ENCODE data around the gene BIN2. TPM values are rescaled to one million over a fixed set of nuclear protein-coding genes. Genes with fewer than 3 reads are reported as not detected.

BIN2 gene
- not detected for total RNA-seq (ENCODE audit: unreplicated experiment)
- long read RNA-seq: 0 reads

- no peak for TF ChIP-seq CTCF (IDR thresholded peaks at IDR 0.05; ENCODE audit: partially characterized antibody, unreplicated experiment)
- Mint-ChIP-seq H3K4me1 (ENCODE audit: low read depth, unreplicated experiment) (no peaks in the 10 kb centered on the region), H3K27me3 (ENCODE audit: unreplicated experiment) (peaks cover 5% of the 10 kb centered on the region), H3K9me3 (ENCODE audit: unreplicated experiment) (no peaks in the 10 kb centered on the region), H3K4me3 (ENCODE audit: unreplicated experiment) (no peak within 1 kb of the TSS), H3K27ac (ENCODE audit: unreplicated experiment) (no peak within 1 kb of the TSS), H3K36me3 (ENCODE audit: unreplicated experiment) (no peaks in the 10 kb centered on the region)
- DNase-seq: no peak
Measured at GRCh38 chr12:51323966-51324895, at the start of gene BIN2. Gene BIN2, minus strand, starts transcription at chr12:51324174. Its CDS starts 72 bp downstream, at chr12:51324102.

- TF ChIP-seq CTCF (IDR thresholded peaks at IDR 0.05; ENCODE audit: partially characterized antibody, unreplicated experiment): no peak
- Mint-ChIP-seq H3K4me3 (ENCODE audit: unreplicated experiment) (no peak overlapping the region), H3K9me3 (ENCODE audit: unreplicated experiment) (peaks cover 2% of the 10 kb centered on the region), H3K27me3 (ENCODE audit: unreplicated experiment) (peaks cover 3% of the 10 kb centered on the region), H3K4me1 (ENCODE audit: low read depth, unreplicated experiment) (peaks cover 5% of the 10 kb centered on the region), H3K36me3 (ENCODE audit: unreplicated experiment) (no peaks in the 10 kb centered on the region), H3K27ac (ENCODE audit: unreplicated experiment) (no peak overlapping the region)
- DNase-seq: no peak
Measured at GRCh38 chr12:51373187-51373586, 49.2 kb upstream of the BIN2 start.

- no peak overlapping the region for H3K27ac Mint-ChIP-seq (ENCODE audit: unreplicated experiment)
- no peak for DNase-seq
- H3K4me3 Mint-ChIP-seq (ENCODE audit: unreplicated experiment): no peak overlapping the region
- H3K36me3 Mint-ChIP-seq (ENCODE audit: unreplicated experiment): no peaks in the 10 kb centered on the region
- no peaks in the 10 kb centered on the region for H3K4me1 Mint-ChIP-seq (ENCODE audit: low read depth, unreplicated experiment)
- TF ChIP-seq CTCF (IDR thresholded peaks at IDR 0.05; ENCODE audit: partially characterized antibody, unreplicated experiment): no peak
- no peaks in the 10 kb centered on the region for H3K27me3 Mint-ChIP-seq (ENCODE audit: unreplicated experiment)
- H3K9me3 Mint-ChIP-seq (ENCODE audit: unreplicated experiment): no peaks in the 10 kb centered on the region
Measured at GRCh38 chr12:51372021-51372420, 48.0 kb upstream of the BIN2 start.

GRCh38 chr12:51371295-51371953, 47.5 kb upstream of the BIN2 start:
- Mint-ChIP-seq H3K27me3 (ENCODE audit: unreplicated experiment) (no peaks in the 10 kb centered on the region), H3K27ac (ENCODE audit: unreplicated experiment) (no peak overlapping the region), H3K9me3 (ENCODE audit: unreplicated experiment) (no peaks in the 10 kb centered on the region), H3K4me3 (ENCODE audit: unreplicated experiment) (no peak overlapping the region), H3K4me1 (ENCODE audit: low read depth, unreplicated experiment) (no peaks in the 10 kb centered on the region), H3K36me3 (ENCODE audit: unreplicated experiment) (no peaks in the 10 kb centered on the region)
- no peak for TF ChIP-seq CTCF (IDR thresholded peaks at IDR 0.05; ENCODE audit: partially characterized antibody, unreplicated experiment)
- no peak for DNase-seq

GRCh38 chr12:51370667-51371066, 46.7 kb upstream of the BIN2 start:
- no peaks in the 10 kb centered on the region for H3K9me3 Mint-ChIP-seq (ENCODE audit: unreplicated experiment)
- H3K27ac Mint-ChIP-seq (ENCODE audit: unreplicated experiment): no peak overlapping the region
- H3K4me3 Mint-ChIP-seq (ENCODE audit: unreplicated experiment): no peak overlapping the region
- H3K27me3 Mint-ChIP-seq (ENCODE audit: unreplicated experiment): no peaks in the 10 kb centered on the region
- H3K36me3 Mint-ChIP-seq (ENCODE audit: unreplicated experiment): no peaks in the 10 kb centered on the region
- no peaks in the 10 kb centered on the region for H3K4me1 Mint-ChIP-seq (ENCODE audit: low read depth, unreplicated experiment)
- TF ChIP-seq CTCF (IDR thresholded peaks at IDR 0.05; ENCODE audit: partially characterized antibody, unreplicated experiment): no peak
- no peak for DNase-seq
